Mucosa of gallbladder (tissue), 1 donor: ENCODE results near the gene KMT2E. TPM values are rescaled to one million over a fixed set of nuclear protein-coding genes. Genes with fewer than 3 reads are reported as not detected.

Experiments
- DNase-seq: peaks from one replicate; pipeline ENCODE4 v3.0.0-alpha.2; 2020; ENCODE audit warnings: low spot score
- total RNA-seq: library from RNA; stranded (reverse); gene quantifications from one replicate; pipeline ENCODE4 v1.2.1, GENCODE V29; 2021
- donor health status: DM: no; HTN: no; CAD: no.

The KMT2E gene
- total RNA-seq, 1 donor from 2014 or later: 81.5 TPM

GRCh38 chr7:105130580-105130979, 116.6 kb downstream of the KMT2E start:
- DNase-seq: no peak

- no peak for DNase-seq
Measured at GRCh38 chr7:105131033-105131656, 117.1 kb downstream of the KMT2E start.

- DNase-seq: peak; percentile 53
Measured at GRCh38 chr7:105131890-105132289, 117.9 kb downstream of the KMT2E start.

GRCh38 chr7:105132335-105132734, 118.3 kb downstream of the KMT2E start:
- DNase-seq: no peak

GRCh38 chr7:105132835-105133234, 118.8 kb downstream of the KMT2E start:
- DNase-seq: no peak

GRCh38 chr7:105133358-105133757, 119.4 kb downstream of the KMT2E start:
- no peak for DNase-seq

- no peak for DNase-seq
Measured at GRCh38 chr7:105133986-105134655, 120.1 kb downstream of the KMT2E start.

- DNase-seq: no peak
Measured at GRCh38 chr7:105136221-105136620, 122.2 kb downstream of the KMT2E start.

GRCh38 chr7:105137898-105138297, 123.9 kb downstream of the KMT2E start:
- DNase-seq: no peak

- no peak for DNase-seq
Measured at GRCh38 chr7:105139381-105139780, 125.4 kb downstream of the KMT2E start.

- no peak for DNase-seq
Measured at GRCh38 chr7:105141068-105141467, 127.1 kb downstream of the KMT2E start.

GRCh38 chr7:105149827-105150226, 135.8 kb downstream of the KMT2E start:
- DNase-seq: no peak

- DNase-seq: no peak
Measured at GRCh38 chr7:105151152-105151551, 137.1 kb downstream of the KMT2E start.

- DNase-seq: no peak
Measured at GRCh38 chr7:105153531-105153930, 139.5 kb downstream of the KMT2E start.

GRCh38 chr7:105154084-105154483, 140.1 kb downstream of the KMT2E start:
- no peak for DNase-seq

GRCh38 chr7:105156731-105157130, 142.7 kb downstream of the KMT2E start:
- DNase-seq: no peak

- no peak for DNase-seq
Measured at GRCh38 chr7:105157278-105157677, 143.3 kb downstream of the KMT2E start.

- DNase-seq: no peak
Measured at GRCh38 chr7:105161366-105161765, 147.4 kb downstream of the KMT2E start.
